IMR-90 (cell line): Measurements from ENCODE around the gene SLCO3A1. TPM values are rescaled to one million over a fixed set of nuclear protein-coding genes. Genes with fewer than 3 reads are reported as not detected.

Experiments used
- ATAC-seq: fragments of 200-7000 bp; cut with Tn5 transposase; 2 replicates; pipeline ENCODE4 v1.9.1; 2020; ENCODE audit warnings: low read depth, mild to moderate bottlenecking, moderate library complexity
- BruUV-seq: library from RNA; stranded (reverse); fragments of 400-500 nt; replicated peaks from 2 replicates; lab custom pipeline; 2021; lab: Mats Ljungman, UMichigan
- CTCF ChIA-PET: fragments of 300-600 bp; formaldehyde crosslinking; extraction: SDS; loops from one replicate; lab custom pipeline; 2021; ENCODE audit warnings: antibody characterized with exemption; lab: Yijun Ruan, JAX
- POLR2A ChIA-PET: fragments of 300-600 bp; sonication (Branson Sonifier 250); formaldehyde crosslinking; loops from one replicate; lab custom pipeline; 2022; ENCODE audit warnings: antibody characterized with exemption; ENCODE audit not compliant: unreplicated experiment; lab: Charles Lee
- DNase-seq: peaks from one replicate; pipeline ENCODE4 v3.0.0; 2013
- H2AFZ ChIP-seq: replicated peaks from 2 replicates; pipeline ENCODE3; 2013; ENCODE audit warnings: low read length, mild to moderate bottlenecking; ENCODE audit not compliant: poor library complexity
- H2AK5ac ChIP-seq: 2 replicates; pipeline ENCODE4 v1.6.1; 2013; ENCODE audit warnings: low read depth, low read length, inconsistent platforms
- H2AK9ac ChIP-seq: replicated peaks from 2 replicates; pipeline ENCODE3; 2013; ENCODE audit warnings: mild to moderate bottlenecking, low read depth, low read length, moderate library complexity; ENCODE audit not compliant: poor library complexity
- H2BK120ac ChIP-seq: 2 replicates; pipeline ENCODE4 v1.6.1; 2013; ENCODE audit warnings: low read depth, low read length, inconsistent platforms
- H2BK15ac ChIP-seq: 3 replicates; pipeline ENCODE4 v1.6.1; 2013; ENCODE audit warnings: low read depth, low read length, inconsistent platforms
- H2BK20ac ChIP-seq: 2 replicates; pipeline ENCODE4 v1.6.1; 2013; ENCODE audit warnings: low read depth, mild to moderate bottlenecking, inconsistent platforms, low read length, moderate library complexity
- H2BK5ac ChIP-seq: 2 replicates; pipeline ENCODE4 v1.6.1; 2013; ENCODE audit warnings: mild to moderate bottlenecking, low read depth, low read length, inconsistent platforms; ENCODE audit not compliant: poor library complexity, severe bottlenecking
- H3K14ac ChIP-seq: replicated peaks from 2 replicates; pipeline ENCODE4 v1.6.1; 2013; ENCODE audit warnings: low read depth, low read length, inconsistent platforms
- H3K18ac ChIP-seq: 2 replicates; pipeline ENCODE4 v1.6.1; 2013; ENCODE audit warnings: low read depth, low read length, control low read depth
- H3K23ac ChIP-seq: 2 replicates; pipeline ENCODE4 v1.6.1; 2013; ENCODE audit warnings: low read depth, low read length, inconsistent platforms
- H3K27ac ChIP-seq: 2 replicates; pipeline ENCODE4 v1.5.1; 2013; ENCODE audit warnings: mild to moderate bottlenecking, control low read depth, low read length; ENCODE audit not compliant: insufficient read depth
- H3K27me3 ChIP-seq: 2 replicates; pipeline ENCODE4 v1.6.1; 2013; ENCODE audit warnings: low read length; ENCODE audit not compliant: control insufficient read depth, insufficient read depth
- H3K36me3 ChIP-seq: 2 replicates; pipeline ENCODE4 v1.6.1; 2013; ENCODE audit warnings: low read length, mixed read lengths; ENCODE audit not compliant: control insufficient read depth, insufficient read depth
- H3K4ac ChIP-seq: 2 replicates; pipeline ENCODE4 v1.6.1; 2013; ENCODE audit warnings: low read depth, low read length, inconsistent platforms
- H3K4me1 ChIP-seq: 2 replicates; pipeline ENCODE4 v1.6.1; 2013; ENCODE audit warnings: low read length, mixed read lengths; ENCODE audit not compliant: control insufficient read depth, insufficient read depth
- H3K4me2 ChIP-seq: 2 replicates; pipeline ENCODE4 v1.6.1; 2013; ENCODE audit warnings: low read depth, mild to moderate bottlenecking, control low read depth, low read length, moderate library complexity
- H3K4me3 ChIP-seq: 2 replicates; pipeline ENCODE4 v1.5.1; 2013; ENCODE audit warnings: low read depth, mild to moderate bottlenecking, control low read depth, low read length, moderate library complexity; ENCODE audit not compliant: insufficient read depth
- H3K56ac ChIP-seq: 2 replicates; pipeline ENCODE4 v1.6.1; 2013; ENCODE audit warnings: low read length, inconsistent platforms; ENCODE audit not compliant: insufficient read depth; ENCODE audit errors: extremely low read depth
- H3K79me1 ChIP-seq, 2 experiments: 2 replicates each; pipeline ENCODE4 v1.6.1; 2013; ENCODE audit warnings: low read length in 2 of 2, inconsistent platforms in 1 of 2, low read depth in 1 of 2
- H3K9ac ChIP-seq: 2 replicates; pipeline ENCODE4 v1.6.1; 2013; ENCODE audit warnings: low read depth, low read length, control low read depth
- H3K9me1 ChIP-seq: 2 replicates; pipeline ENCODE4 v1.6.1; 2013; ENCODE audit warnings: low read length, inconsistent platforms; ENCODE audit not compliant: insufficient read depth
- H3K9me3 ChIP-seq: 2 replicates; pipeline ENCODE4 v1.6.1; 2013; ENCODE audit warnings: low read length; ENCODE audit not compliant: control insufficient read depth, insufficient read depth
- H4K20me1 ChIP-seq: 2 replicates; pipeline ENCODE4 v1.6.1; 2013; ENCODE audit warnings: low read length, inconsistent platforms; ENCODE audit not compliant: insufficient read depth
- H4K5ac ChIP-seq: 2 replicates; pipeline ENCODE4 v1.6.1; 2013; ENCODE audit warnings: mild to moderate bottlenecking, low read depth, low read length, control low read depth
- H4K8ac ChIP-seq, 2 experiments: 2 replicates each; pipeline ENCODE4 v1.6.1; 2013; ENCODE audit warnings: low read depth in 2 of 2, low read length in 2 of 2, control low read depth in 1 of 2, inconsistent platforms in 1 of 2
- H4K91ac ChIP-seq: 2 replicates; pipeline ENCODE4 v1.6.1; 2013; ENCODE audit warnings: low read depth, low read length, inconsistent platforms; ENCODE audit not compliant: insufficient read depth
- CEBPB ChIP-seq: IDR thresholded peaks from 2 replicates; pipeline ENCODE4 v1.6.1; 2012; ENCODE audit warnings: low read depth, low read length, improper control_type of control experiment
- CHD1 ChIP-seq: IDR thresholded peaks from 2 replicates; pipeline ENCODE4 v1.6.1; 2012; ENCODE audit warnings: low read depth, low read length, improper control_type of control experiment
- CTCF ChIP-seq: conservative IDR thresholded peaks from 2 replicates; pipeline ENCODE4 v1.5.1; 2012; ENCODE audit warnings: mild to moderate bottlenecking, low read depth, low read length, improper control_type of control experiment
- ELK1 ChIP-seq: fragments of 150-350 bp; IDR thresholded peaks from 2 replicates; pipeline ENCODE4 v1.6.1; 2016; ENCODE audit warnings: low read depth, mild to moderate bottlenecking, low read length, moderate library complexity, borderline replicate concordance
- FOS ChIP-seq: fragments of 150-350 bp; IDR thresholded peaks from 2 replicates; pipeline ENCODE4 v1.6.1; 2016; ENCODE audit warnings: low read depth, low read length
- MAFK ChIP-seq: IDR thresholded peaks from 2 replicates; pipeline ENCODE4 v1.6.1; 2012; ENCODE audit warnings: low read depth, low read length, improper control_type of control experiment
- MAZ ChIP-seq: IDR thresholded peaks from 2 replicates; pipeline ENCODE4 v1.6.1; 2012; ENCODE audit warnings: low read depth, mild to moderate bottlenecking, low read length, improper control_type of control experiment, moderate library complexity, borderline replicate concordance
- MXI1 ChIP-seq: IDR thresholded peaks from 2 replicates; pipeline ENCODE4 v1.6.1; 2012; ENCODE audit warnings: low read depth, mild to moderate bottlenecking, low read length, moderate library complexity, borderline replicate concordance
- NFE2L2 ChIP-seq: fragments of 150-350 bp; IDR thresholded peaks from 2 replicates; pipeline ENCODE4 v1.6.1; 2016; ENCODE audit warnings: low read depth, mild to moderate bottlenecking, low read length
- POLR2A ChIP-seq: IDR thresholded peaks from 2 replicates; pipeline ENCODE4 v1.6.1; 2012; ENCODE audit warnings: mild to moderate bottlenecking, low read depth, low read length
- RAD21 ChIP-seq: IDR thresholded peaks from 2 replicates; pipeline ENCODE4 v1.6.1; 2012; ENCODE audit warnings: low read length, improper control_type of control experiment
- RCOR1 ChIP-seq: IDR thresholded peaks from 2 replicates; pipeline ENCODE4 v1.6.1; 2012; ENCODE audit warnings: mild to moderate bottlenecking, low read length, improper control_type of control experiment; ENCODE audit not compliant: insufficient replicate concordance
- SMC3 ChIP-seq: fragments of 150-350 bp; IDR thresholded peaks from 2 replicates; pipeline ENCODE4 v1.6.1; 2016; ENCODE audit warnings: low read depth, mild to moderate bottlenecking, antibody characterized with exemption, low read length, moderate library complexity
- WGBS, 2 experiments: methylation state at CpG; one replicate each; pipeline versions ENCODE4 v1.1.5 to v1.1.7; 2013; ENCODE audit warnings: missing lambda C conversion rate in 2 of 2; ENCODE audit not compliant: insufficient read length in 1 of 2; ENCODE audit errors: extremely low coverage in 2 of 2; 5-methylcytosine and 5-hydroxymethylcytosine counted together
- dilution Hi-C: fragments of 300-500 bp; cut with HindIII; formaldehyde crosslinking; loops from one replicate; pipeline ENCODE4 v1.14.3; 2018; ENCODE audit warnings: low sequenced_read_pairs; ENCODE audit not compliant: unreplicated experiment
- in situ Hi-C: fragments of 300-500 bp; cut with MboI; formaldehyde crosslinking; loops from 3 replicates; pipeline ENCODE4 v1.14.3; 2019; ENCODE audit warnings: low sequenced_read_pairs, inconsistent platforms, mixed read lengths
- intact Hi-C: fragments of 100-400 bp; cut with micrococcal nuclease; formaldehyde crosslinking; loops from 2 replicates; pipeline ENCODE4 v1.10.0; 2022
- polyA plus RNA-seq, 3 experiments: library from polyadenylated mRNA; depleted of rRNA; stranded (reverse); fragments of >200 nt; gene quantifications; 2 replicates each; pipeline ENCODE4 v1.2.3, GENCODE V29; 2012; ENCODE audit warnings: low replicate concordance in 1 of 3
- total RNA-seq: library from RNA; depleted of rRNA; stranded (reverse); fragments of >200 nt; gene quantifications from 2 replicates; pipeline ENCODE4 v1.2.3, GENCODE V29; 2012

The SLCO3A1 gene
- total and polyA plus RNA-seq, 2 of the 4 experiments (the other 2 are of a cell fraction), result 4.7 to 8.1 TPM

GRCh38 chr15:91927585-91927984 is 74.1 kb downstream of the SLCO3A1 start:
- intact Hi-C loops (loop anchor here (5.0 kb wide), 2 partner anchors 60 to 75 kb away; partner anchors contain the start of gene SLCO3A1), dilution Hi-C loops (no loop called here), in situ Hi-C loops (no loop called here)
- Histone ChIP-seq H2AFZ (no peak overlapping the region), H3K79me1 (no peaks in the 10 kb centered on the region; a peak in 1 of 4 replicates), H3K4me2 (no peak overlapping the region), H4K91ac (no peak overlapping the region), H3K9me1 (no peaks in the 10 kb centered on the region; the same call in 1 of the 2 replicates), H4K5ac (no peak overlapping the region), H3K23ac (no peak overlapping the region), H3K14ac (no peak overlapping the region), H2BK15ac (no peak overlapping the region), H3K27me3 (no peaks in the 10 kb centered on the region), H3K36me3 (no peaks in the 10 kb centered on the region), H2BK120ac (no peak overlapping the region), H2AK9ac (no peak overlapping the region), H3K9ac (no peak overlapping the region), H2BK5ac (no peak overlapping the region), H3K18ac (no peak overlapping the region), H4K20me1 (no peaks in the 10 kb centered on the region), H3K27ac (no peak overlapping the region), H3K9me3 (no peaks in the 10 kb centered on the region), H2BK20ac (no peak overlapping the region), H3K4me1 (no peaks in the 10 kb centered on the region; the same call in 1 of the 2 replicates), H3K4me3 (no peak overlapping the region), H3K56ac (no peak overlapping the region), H2AK5ac (no peak overlapping the region), H4K8ac (no peak overlapping the region), H3K4ac (no peak overlapping the region)
- no TSS peak for BruUV-seq
- DNase-seq, result no peak
- no peak for ATAC-seq
- ChIA-PET POLR2A (no interaction called here), CTCF (no interaction called here)
- TF ChIP-seq MAFK (no peak), MXI1 (no peak), CTCF (no peak), RAD21 (no peak), NFE2L2 (no peak), POLR2A (no peak), SMC3 (no peak), ELK1 (no peak), RCOR1 (no peak), FOS (no peak), MAZ (no peak), CHD1 (no peak), CEBPB (no peak)
- WGBS, 2 experiments, result no CpG with 5 or more reads among the region's 4 CpGs
